ENCODE results near the gene ZKSCAN5.

- no peak for TF ChIP-seq POLR2AphosphoS5 (IDR thresholded peaks at IDR 0.05; ENCODE audit: low read depth, low read length)
- no peak for TF ChIP-seq SIN3A (IDR thresholded peaks at IDR 0.05; ENCODE audit: borderline replicate concordance, insufficient read depth, low read length)
- no peak for TF ChIP-seq REST (IDR thresholded peaks at IDR 0.05; ENCODE audit: insufficient read depth in 1 of 2, low read depth in 2 of 2, low read length in 2 of 2)
These were observed 831 bp downstream of the ZKSCAN5 start for GRCh38 chr7:99505324-99505662.
